HG03103 (cell line): ENCODE measurements around the gene PKNOX2.

Experiments
- ATAC-seq: cut with Tn5 transposase; IDR thresholded peaks from one replicate; pipeline ENCODE4 v1.9.1; 2021; ENCODE audit warnings: low read depth; ENCODE audit not compliant: unreplicated experiment

Gene PKNOX2

GRCh38 chr11:125279676-125280418, 115.3 kb downstream of the PKNOX2 start:
- ATAC-seq: no peak

GRCh38 chr11:125280646-125281045, 116.1 kb downstream of the PKNOX2 start:
- ATAC-seq: no peak

DNA sequence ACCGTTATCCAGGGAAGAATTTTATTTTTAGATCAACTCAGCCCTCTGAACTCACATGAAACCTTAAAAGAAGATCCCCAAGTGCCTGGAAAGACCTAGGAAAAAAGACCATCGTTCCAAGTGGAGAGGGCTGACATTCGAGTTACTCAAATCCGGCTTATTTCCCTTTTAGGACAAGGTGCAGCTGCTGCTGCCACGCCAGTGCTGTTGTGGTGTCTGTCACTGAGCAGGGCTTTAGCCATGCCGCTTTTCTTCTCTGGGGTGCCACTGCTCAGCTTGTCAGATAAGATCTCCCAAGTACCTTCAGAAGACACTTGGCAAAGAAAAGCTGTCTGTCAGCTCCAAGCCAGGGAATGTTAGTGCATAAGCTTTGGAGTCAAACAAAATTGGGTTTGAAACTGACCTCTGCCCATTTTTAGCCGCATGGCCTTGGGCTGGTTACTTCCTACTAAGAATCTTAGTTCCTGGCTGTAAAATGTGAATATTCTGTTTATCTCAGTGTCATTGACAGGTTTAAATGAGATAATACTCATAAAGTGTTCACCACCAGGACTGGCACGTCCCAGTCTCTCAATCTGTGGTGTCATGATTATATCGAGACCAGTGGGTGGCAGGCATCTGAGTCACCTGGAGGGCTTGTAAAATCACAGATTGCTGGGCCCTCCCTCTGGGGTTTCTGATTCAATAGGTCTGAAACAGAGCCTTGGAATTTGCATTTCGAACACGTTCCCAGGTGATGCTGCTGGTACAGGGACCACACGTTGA, 117.5 kb downstream of the PKNOX2 start:
- ATAC-seq: no peak

- no peak for ATAC-seq
Observed at GRCh38 chr11:125282596-125282914, 118.0 kb downstream of the PKNOX2 start.

GRCh38 chr11:125284245-125284850, 119.8 kb downstream of the PKNOX2 start:
- ATAC-seq: no peak

GRCh38 chr11:125285844-125286243, 121.3 kb downstream of the PKNOX2 start:
- no peak for ATAC-seq

DNA sequence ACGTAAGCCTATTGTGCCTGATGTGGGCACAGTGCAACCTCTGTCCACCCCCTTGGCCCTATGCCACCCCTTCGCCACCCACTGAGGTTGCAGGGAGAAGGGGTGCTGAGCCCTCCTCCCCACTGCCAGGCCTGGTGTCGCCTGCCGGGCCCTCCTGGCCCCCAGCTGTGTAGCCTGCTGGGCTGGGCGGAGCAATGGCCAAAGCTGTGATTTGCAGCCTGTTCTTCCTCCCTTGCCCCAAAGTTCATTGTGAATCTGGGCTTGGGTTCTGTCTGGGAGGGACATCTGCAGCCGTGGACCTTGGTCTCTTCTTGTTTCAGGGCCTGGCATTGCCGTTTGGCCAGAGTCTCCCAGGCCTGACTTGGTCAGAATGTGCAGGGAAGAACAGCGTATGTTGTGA, 121.9 kb downstream of the PKNOX2 start:
- no peak for ATAC-seq

DNA sequence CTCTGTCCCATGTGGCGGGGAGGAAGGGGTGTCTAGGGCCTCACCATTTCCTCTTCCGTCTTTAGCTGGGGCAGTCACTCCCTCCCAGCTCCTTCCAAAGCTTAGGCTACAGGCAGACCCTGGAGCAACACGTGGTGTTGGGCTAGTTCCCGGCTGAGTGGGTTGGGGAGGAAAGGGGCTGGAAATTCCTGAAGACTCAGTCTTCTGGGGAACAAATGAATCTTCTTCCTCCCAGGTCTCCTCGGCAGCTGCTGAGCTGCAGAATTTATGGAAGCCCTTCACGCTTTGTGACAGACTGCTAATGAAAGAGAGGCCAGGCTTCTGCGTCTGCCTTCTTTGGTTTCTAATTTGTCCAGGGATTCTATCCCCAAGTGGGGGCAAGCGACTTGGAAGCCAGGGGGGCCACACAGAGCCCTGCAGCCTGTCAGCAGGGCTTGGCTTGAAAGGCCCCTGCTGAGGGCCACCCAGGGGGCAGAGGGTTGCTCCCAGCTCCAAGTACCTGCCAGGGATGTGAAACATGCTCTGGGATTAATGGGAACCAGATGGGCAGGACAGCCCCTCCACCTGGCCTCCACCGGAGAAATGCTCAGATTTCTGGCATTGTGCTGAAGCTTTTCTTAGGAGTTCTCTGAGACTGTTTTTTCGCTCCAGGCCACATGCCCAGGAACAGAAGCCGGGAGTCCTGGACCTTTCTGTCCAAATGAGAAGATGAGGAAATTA, 123.1 kb downstream of the PKNOX2 start:
- no peak for ATAC-seq

GRCh38 chr11:125289419-125290098, 125.0 kb downstream of the PKNOX2 start:
- no peak for ATAC-seq

GRCh38 chr11:125290263-125290662, 125.7 kb downstream of the PKNOX2 start:
- no peak for ATAC-seq

- ATAC-seq: no peak
Observed at GRCh38 chr11:125292100-125292499, 127.5 kb downstream of the PKNOX2 start.

GRCh38 chr11:125293596-125293995, 129.0 kb downstream of the PKNOX2 start:
- ATAC-seq: no peak

- no peak for ATAC-seq
Observed at GRCh38 chr11:125295931-125296330, 131.4 kb downstream of the PKNOX2 start.

GRCh38 chr11:125297346-125297915, 132.9 kb downstream of the PKNOX2 start:
- no peak for ATAC-seq

DNA sequence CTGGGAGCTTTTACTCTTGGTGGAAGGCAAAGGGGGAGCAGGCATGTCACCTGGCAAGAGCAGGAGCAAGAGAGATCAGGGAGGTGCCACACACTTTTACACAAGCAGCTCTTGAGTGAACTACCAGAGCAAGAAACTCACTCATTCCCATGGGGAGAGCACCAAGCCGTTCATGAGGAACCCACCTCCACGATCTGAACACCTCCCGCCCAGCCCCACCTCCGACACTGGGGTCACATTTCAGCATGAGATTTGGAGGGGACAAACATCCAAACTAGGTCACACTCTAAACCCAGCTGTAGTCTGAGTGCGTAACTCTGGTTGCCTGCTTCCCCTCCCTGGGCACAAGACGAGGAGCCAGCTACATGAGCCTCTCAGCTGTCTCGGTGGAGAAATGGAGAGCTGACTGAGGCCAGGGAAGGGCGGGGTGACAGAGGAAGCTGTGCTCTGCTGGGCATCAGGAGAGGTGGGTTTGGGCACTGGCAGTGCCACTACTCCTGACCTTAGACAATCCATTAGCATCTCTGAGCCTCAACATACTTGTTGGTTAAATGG, 134.6 kb downstream of the PKNOX2 start:
- no peak for ATAC-seq

GRCh38 chr11:125299821-125300220, 135.3 kb downstream of the PKNOX2 start:
- ATAC-seq: no peak

DNA sequence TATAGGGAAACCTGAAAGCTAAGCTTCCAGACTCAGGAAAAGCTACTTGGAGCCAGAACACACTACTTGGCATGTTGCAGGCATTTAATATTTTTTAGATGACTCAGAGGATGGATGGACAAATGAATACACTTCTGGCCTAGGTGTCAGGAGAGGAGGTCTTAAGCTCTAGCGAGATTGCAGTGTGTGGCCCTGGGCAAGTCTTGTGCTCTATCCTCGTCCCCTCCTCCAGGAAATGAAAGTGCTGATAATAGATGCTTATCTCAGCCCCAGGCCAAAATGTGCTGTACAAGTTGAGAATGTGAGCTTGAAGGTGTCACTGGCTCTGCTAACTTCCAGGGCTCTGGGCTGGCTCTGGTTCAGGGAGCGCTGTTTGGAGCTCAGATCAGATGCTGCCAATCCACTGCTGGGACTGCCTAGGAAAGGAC, 136.3 kb downstream of the PKNOX2 start:
- no peak for ATAC-seq

DNA sequence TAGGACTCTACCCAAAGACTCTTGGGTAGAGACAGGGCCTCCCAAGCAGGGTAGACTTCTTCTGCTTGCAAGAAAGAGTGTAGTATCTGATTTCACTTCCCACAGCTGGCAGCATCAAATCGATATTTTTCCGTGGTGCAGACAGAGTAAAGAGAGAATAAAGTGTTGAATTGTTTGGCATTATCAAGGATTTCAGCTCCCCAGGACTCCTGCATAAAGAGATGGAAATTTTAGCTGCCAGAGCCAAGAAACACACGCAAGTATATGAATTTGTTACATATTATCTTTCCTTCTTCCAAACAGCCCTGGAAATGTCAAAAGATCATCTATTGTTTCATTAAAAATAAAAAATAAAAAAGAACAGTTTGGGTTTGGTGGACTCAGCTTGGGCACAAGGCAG, 136.8 kb downstream of the PKNOX2 start:
- ATAC-seq: no peak

DNA sequence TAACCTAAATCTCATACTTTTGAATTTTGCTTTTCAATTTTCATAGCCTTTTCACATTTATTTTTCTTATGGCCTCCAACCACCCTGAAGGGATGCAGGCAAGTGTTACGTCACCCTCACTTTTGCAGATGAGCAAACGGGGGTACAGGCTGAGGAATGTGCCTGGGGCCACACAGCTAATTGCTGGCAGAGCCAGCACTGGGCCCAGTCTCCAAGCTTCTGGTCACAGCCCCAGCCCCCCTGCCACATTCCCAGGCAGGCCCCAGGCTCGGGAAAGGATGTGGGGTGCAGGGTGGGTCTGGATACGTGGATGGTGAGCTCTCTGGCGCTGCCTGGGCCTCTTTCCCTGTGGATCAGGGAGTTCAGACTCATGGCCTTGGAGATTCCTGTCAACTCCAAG, 138.6 kb downstream of the PKNOX2 start:
- ATAC-seq: no peak

DNA sequence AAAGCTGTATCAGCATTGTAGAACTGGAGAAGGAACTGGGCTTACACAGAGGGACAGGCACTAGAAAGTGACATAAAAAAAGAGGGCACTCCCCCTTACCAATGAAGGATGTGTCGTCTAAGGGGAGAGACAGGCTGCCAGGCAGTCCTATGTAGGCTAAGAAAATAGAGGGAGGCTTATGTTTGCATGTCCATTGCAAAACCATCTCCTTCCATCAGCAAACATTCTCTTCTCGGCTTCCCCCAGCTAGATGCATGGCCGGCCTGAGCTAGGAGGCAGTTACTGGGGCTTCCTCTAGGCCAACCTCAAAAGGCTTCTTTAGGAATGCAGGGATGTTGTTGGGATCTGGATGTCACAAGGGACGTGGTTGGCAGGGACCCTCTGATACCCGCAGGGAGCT, 139.1 kb downstream of the PKNOX2 start:
- ATAC-seq: no peak
